Measurements from ENCODE around the gene NBPF10.
"Not testable (repeated sequence)": the region's sequence is repeated elsewhere in the genome, so short reads cannot be mapped to it uniquely, and the experiment has no call there.

The NBPF10 gene

GRCh38 chr1:146144465-146144864 lies at the start of gene NBPF10:
Gene NBPF10 (minus strand): TSS chr1:146144804. CDS start chr1:146144769, 35 bp downstream.
- in situ Hi-C loops (cut with MboI; ENCODE audit: low sequenced_read_pairs) = not testable (repeated sequence)

- in situ Hi-C loops (cut with MboI; ENCODE audit: low sequenced_read_pairs) = not testable (repeated sequence)
These were observed 29.9 kb upstream of the NBPF10 start for GRCh38 chr1:146174531-146174930.

GRCh38 chr1:146167740-146168139 lies 23.1 kb upstream of the NBPF10 start:
- in situ Hi-C loops (cut with MboI; ENCODE audit: low sequenced_read_pairs) = not testable (repeated sequence)

- in situ Hi-C loops (cut with MboI; ENCODE audit: low sequenced_read_pairs) = not testable (repeated sequence)
These were observed 22.7 kb upstream of the NBPF10 start for GRCh38 chr1:146167273-146167672.

Data from HL-60/S4 treated with retinoic acid at 250 ng/mL for 4 days and 3 days (cell line).